Body of pancreas (tissue), 4 donors: ENCODE data around the gene MCIDAS.

Experiments used
- POLR2A ChIP-seq, 3 donors: fragments of 450-650 bp; IDR thresholded peaks; one replicate each; pipeline ENCODE4 v1.6.1; 2016; ENCODE audit warnings: antibody characterized with exemption in 3 of 3, mild to moderate bottlenecking in 2 of 3
- TF ChIP-seq, protein P1 (sequence below), 7 experiments: fragments of 450-650 bp in 4 of 7; fragments of 200-600 bp in 3 of 7; sonication (generic) in 3 of 7; IDR thresholded peaks; one replicate each; pipeline ENCODE4 v1.5.1; 2016 to 2019; ENCODE audit warnings: antibody characterized with exemption in 7 of 7

DNA sequence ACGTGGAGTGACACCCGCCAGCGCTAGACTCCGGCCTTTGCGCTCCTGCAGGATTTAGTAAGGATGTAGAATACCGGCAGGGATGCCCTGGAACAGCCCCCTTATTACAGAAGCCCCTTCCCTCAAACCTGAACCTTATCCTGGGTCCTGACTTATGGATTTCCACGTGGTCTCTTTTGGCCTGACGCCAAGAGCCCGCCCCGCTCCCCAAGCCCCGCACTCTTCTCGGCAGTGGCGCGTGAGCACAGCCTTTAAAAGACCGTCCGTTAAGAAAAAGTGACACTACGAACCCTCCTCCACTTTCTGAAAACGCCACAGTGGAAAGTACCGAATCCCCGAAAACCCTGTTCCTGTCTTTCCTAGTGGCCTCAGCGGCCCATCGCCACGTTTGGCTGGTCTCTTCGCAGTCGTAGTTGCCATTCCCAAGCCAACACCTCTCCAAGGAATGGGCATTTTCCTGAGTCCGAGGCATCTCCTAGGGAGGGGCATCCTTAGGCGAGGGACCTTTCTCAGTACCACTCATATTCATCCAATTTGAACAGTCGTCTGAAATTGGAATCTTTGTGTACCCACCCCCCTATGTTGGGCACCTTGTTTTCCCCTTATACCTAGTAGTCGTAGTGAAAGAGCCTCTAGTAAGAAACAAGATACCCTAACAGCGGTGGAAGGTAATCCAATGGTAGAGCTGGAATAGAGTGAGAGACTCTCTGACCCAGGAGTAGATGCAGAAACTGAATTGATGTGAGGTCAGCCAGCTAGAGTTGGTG, 732 bp upstream of the MCIDAS start:
- TF ChIP-seq, protein P1, sequence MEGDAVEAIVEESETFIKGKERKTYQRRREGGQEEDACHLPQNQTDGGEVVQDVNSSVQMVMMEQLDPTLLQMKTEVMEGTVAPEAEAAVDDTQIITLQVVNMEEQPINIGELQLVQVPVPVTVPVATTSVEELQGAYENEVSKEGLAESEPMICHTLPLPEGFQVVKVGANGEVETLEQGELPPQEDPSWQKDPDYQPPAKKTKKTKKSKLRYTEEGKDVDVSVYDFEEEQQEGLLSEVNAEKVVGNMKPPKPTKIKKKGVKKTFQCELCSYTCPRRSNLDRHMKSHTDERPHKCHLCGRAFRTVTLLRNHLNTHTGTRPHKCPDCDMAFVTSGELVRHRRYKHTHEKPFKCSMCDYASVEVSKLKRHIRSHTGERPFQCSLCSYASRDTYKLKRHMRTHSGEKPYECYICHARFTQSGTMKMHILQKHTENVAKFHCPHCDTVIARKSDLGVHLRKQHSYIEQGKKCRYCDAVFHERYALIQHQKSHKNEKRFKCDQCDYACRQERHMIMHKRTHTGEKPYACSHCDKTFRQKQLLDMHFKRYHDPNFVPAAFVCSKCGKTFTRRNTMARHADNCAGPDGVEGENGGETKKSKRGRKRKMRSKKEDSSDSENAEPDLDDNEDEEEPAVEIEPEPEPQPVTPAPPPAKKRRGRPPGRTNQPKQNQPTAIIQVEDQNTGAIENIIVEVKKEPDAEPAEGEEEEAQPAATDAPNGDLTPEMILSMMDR (IDR thresholded peaks at IDR 0.05): no peak
- TF ChIP-seq POLR2A (IDR thresholded peaks at IDR 0.05): no peak
